HL-60/S4 (cell line): ENCODE results near the gene GPN2.
"Not testable (repeated sequence)": the region's sequence is repeated elsewhere in the genome, so short reads cannot be mapped to it uniquely, and the experiment has no call there.

Source experiments
- in situ Hi-C: fragments of 300-500 bp; cut with MboI; formaldehyde crosslinking; loops from 2 replicates; pipeline ENCODE4 v1.14.3; 2022; ENCODE audit warnings: low sequenced_read_pairs

The GPN2 gene

DNA sequence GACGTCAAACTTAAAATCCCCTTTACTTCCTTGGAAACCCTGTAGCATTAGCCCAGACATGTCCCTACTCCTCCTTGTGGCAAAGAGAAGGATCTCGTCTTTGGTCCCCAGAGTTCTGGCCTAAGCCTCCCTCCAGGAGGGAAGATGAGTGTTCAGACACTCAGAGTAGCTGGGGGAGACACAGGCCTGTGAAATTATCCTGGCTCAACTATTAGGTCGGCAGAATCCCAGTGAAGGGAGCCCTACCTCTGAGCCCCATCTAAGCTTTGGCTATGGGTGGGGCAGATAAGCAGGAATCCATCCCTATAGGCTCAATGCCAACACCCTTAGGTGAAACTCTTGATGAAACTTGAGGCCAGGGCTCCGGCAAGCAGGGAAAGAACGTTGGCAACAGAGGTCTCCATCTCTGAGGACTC lies 28.8 kb downstream of the GPN2 start:
- in situ Hi-C loops: no loop called here

- in situ Hi-C loops: no loop called here
Observed at GRCh38 chr1:26858891-26859640, 31.0 kb downstream of the GPN2 start.

DNA sequence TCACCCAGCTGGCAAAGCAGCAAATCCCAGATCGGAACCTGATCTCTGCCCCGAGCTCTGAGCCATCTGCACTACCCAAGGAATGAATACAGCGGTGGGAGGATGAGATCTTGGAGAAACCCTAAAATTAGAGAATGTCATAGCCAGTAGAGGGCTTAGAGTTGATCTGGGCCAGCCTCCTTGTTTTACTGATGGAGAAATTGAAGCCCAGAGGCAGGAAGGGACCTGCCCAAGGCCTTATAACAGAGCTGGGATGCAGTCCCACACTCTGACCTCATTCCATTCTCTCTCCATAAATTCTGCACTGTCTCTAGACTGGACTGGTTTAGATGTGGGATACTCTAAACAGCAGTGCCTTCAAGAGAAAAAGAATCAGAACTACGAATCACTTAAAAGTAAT lies 31.9 kb downstream of the GPN2 start:
- in situ Hi-C loops: no loop called here

DNA sequence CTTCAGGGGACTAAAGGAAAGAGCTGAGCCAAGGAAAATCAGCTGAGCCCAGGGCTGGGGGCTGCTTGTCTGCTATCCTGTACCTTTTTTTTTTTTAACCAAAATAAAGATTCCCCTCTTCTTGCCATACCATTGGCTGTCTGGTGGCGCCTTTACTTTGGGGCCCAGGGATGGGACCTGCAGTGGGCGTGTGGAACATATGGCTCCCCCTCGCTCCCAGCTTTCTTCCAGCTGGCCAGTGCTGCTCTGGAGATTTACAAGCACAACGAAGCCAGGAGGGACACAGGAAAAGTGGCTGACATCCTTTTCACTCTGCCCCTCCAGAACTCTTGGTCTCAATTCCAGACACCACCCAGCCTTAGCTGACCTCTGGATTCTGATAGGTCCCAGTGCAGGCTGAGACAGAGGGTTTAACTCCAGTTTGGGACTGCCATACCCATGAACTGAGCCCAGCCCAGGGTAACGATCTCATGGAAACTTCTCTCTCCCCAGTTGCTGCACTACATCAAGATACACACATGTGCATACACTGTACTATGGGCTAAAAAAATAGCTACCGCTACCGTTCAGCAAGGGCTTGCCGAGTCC lies 32.5 kb downstream of the GPN2 start:
- in situ Hi-C loops: no loop called here

GRCh38 chr1:26856604-26857469 lies 33.2 kb downstream of the GPN2 start:
- in situ Hi-C loops: no loop called here

GRCh38 chr1:26856181-26856580 lies 33.9 kb downstream of the GPN2 start:
- in situ Hi-C loops: no loop called here

DNA sequence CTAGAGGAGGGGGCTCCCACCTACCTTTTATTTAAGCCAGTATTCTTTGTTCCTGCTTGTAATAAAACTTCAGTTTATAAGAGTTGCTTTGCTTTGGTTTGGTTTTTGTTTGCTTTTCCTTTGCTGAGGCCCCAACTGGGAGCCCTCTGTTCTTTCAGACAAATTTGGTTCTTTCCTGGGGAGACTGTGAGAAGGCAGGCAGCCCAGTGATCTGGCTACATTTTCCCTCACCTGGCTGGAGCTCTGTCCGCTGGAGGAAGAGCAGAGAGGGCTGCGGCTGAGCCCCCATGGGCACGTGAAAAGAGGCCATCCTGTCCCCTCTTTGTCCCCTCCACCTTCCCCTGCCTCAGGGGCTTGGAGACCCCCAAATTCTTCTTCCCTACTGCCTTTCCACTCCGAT lies 34.4 kb downstream of the GPN2 start:
- in situ Hi-C loops: no loop called here

DNA sequence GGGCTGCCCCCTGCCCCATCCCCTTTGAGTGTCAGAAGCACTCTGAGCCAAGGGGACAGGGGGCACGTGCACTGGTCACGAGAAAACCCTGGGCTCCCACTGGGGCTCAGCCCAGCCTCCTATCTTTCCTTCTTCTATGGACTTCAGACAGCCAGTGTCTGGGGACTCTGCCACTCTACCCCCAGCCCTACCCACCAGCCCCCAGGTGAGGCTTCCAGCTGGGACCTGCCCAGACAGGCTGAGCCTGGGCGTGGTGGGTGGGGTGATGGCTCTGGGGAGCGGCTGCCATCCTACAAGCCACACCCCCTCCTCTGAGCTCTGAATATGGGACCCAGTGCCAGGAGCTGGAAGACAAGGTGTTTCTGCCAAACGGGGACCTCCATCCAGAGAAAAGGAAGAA lies 35.2 kb downstream of the GPN2 start:
- in situ Hi-C loops: no loop called here

DNA sequence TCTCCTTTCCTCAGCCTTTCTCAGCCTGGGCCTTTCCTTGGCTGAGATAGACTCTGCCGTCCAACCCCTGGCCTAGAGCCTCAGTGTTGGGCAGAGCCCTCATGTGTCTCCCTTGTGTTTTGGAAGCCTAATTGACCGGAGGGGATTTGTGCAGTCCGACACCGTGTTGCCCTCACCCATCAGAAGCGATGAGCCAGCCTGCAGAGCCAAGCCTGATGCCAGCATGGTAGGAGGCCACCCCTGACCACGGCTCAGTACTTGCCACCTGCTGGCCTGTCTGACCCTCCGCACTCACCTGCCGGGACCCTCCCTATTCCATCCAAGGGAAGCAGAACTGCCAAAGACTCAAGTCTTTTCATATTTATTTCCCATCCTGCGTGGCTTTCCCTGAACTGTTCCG lies 36.5 kb downstream of the GPN2 start:
- in situ Hi-C loops: no loop called here

- in situ Hi-C loops: no loop called here
Observed at GRCh38 chr1:26853156-26853555, 36.9 kb downstream of the GPN2 start.

- in situ Hi-C loops: no loop called here
Observed at GRCh38 chr1:26852701-26853100, 37.4 kb downstream of the GPN2 start.

DNA sequence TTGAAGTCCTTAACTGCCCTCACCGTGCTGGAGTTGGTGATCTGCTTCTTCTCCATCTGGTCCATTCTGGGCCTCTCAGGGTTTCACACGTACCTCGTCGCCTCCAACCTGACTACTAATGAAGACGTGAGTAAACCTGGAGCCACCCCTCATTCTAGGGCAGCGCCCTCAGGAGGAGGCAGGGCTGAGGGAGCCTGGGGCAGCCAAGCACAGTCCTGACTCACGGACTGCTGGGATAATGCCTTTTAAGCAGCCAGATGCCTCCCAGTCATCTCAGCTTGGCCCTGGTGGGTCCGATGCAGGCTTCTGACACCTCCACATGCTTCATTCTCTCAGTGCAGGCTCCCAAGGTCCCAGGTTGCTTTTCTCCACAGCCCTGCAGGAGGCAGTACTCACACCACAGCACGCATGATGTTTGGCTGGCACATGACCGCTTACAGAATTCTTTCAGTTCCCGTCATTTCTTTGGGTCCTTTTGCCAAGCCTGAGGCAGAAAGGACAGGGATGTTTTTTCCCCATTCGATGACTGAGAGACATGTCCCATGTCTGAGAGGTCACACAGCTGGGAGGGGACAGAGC lies 38.9 kb downstream of the GPN2 start:
- in situ Hi-C loops: no loop called here

GRCh38 chr1:26848941-26849774 lies 40.9 kb downstream of the GPN2 start:
- in situ Hi-C loops: no loop called here

DNA sequence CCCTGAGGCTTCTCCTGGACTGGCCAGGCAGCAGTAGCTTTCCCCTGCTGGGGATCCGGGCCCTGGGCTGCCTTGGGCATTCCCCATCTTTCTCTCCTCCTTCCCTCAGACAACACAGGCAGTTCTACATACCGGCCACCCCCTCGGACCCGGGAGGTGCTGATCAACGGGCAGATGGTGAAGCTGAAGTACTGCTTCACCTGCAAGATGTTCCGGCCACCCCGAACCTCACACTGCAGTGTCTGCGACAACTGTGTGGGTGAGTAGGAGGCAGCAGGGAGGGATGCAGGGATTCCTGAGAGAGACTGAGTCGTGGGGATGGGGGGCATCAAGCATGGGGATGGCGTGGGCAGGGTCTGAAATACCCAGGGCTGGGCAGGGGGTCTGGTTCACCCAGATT lies 41.6 kb downstream of the GPN2 start:
- in situ Hi-C loops: no loop called here

DNA sequence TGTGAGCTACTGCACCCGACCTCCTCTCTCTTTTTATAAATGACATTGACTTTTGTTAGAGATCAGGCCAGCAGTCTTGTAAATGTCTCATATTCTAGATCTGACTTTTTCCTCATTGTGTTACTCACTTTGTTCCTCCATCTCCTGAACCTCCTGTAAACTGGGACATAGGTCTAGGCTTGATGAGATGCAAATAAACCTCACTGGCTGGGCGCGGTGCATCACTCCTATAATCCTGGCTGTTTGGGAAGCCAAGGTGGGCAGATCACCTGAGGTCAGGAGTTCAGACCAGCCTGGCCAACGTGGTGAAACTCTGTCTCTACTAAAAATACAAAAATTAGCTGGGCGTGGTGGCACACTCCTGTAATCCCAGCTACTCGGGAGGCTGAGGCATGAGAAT lies 42.3 kb downstream of the GPN2 start:
- in situ Hi-C loops: not testable (repeated sequence)

DNA sequence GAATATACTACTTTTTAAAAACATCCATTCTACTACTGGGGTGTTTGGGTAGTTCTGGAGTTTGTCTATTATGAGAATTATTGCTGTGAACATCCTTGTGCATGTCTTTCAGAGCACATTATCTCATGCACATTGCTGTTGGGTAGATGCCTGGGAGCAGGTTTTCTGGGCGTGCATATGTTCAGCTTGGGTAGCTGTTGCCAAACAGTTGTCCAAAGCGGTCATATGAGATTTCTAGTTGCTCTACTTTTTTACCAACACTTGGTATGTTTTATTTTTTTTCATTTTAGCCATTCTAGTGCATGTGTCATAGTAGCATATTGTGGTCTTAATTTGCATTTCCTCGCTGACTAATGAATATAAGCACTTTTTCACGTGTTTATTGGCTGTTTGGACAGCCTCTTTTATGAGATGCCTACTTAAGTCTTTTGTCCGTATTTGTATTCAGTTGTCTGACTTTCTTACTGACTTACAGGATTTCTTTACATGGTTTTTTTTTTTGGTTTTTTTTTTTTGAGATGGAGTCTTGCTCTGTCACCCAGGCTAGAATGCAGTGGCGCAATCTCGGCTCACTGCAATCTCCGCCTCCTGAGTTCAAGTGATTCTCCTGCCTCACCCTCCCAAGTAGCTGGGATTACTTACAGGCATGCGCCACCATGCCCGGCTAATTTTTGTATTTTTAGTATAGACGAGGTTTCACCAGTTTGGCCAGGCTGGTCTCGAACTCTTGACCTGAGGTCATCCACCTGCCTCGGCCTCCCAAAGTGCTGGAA lies 45.5 kb downstream of the GPN2 start:
- in situ Hi-C loops: no loop called here

DNA sequence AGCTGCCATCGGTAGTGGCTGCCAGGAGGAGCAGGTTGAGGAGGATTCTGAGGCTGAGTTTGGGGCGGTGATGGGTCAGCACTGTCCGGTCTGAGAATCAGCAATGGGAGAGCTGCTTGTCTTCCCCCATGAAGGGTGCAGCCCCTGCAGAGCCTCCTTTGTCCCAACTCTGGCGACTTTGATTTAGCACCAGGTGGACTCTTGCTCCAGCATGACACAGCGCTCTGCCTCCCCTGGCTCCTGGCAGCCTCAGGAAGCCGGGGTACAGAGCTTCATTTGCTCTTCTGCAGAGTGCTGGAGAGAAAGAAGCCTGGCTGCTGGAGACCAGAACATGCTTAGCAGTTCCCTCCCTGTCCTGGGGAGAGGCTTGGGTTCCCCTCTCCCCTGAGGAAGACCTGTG lies 50.3 kb downstream of the GPN2 start:
- in situ Hi-C loops: no loop called here

DNA sequence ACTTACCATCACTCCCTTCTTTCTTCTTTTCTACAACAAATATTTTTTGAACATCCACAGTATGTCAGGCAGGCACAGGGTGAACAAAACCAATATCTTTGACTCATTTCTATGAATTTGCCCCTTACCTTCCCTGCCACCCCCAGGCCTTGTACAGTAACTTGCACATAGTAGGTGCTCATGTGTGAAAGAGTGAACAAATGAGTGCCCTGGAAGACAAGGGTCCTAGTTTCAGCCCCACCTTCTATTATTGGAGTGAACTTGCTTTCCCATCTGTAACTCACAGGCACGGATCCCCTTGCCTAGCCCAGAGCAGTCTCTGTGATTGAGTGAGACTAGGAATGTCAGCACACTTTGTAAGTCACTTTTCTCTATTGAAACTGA lies 50.8 kb downstream of the GPN2 start:
- in situ Hi-C loops: no loop called here

- in situ Hi-C loops: no loop called here
Observed at GRCh38 chr1:26838474-26839338, 51.4 kb downstream of the GPN2 start.
